ENCODE measurements around the gene KRTAP4-4. TPM values are rescaled to one million over a fixed set of nuclear protein-coding genes. Genes with fewer than 3 reads are reported as not detected.

The KRTAP4-4 gene
- total and polyA plus RNA-seq, 10 of the 15 experiments (the other 5 are each of a cell fraction or from before 2014, with no cell fraction given): not detected

- no peak for FAIRE-seq
These were observed 10.9 kb downstream of the KRTAP4-4 start, which contains the start of gene KRTAP4-5 for GRCh38 chr17:41149652-41149985. KRTAP4-5 (minus strand) TSS chr17:41149825; CDS start chr17:41149767, 58 bp downstream.

More at GRCh38 chr17:41149652-41149985, 10.9 kb downstream of the KRTAP4-4 start, which contains the start of gene KRTAP4-5:
- H3K4me3 ChIP-seq: no peak within 1 kb of the TSS
- H3K9me3 ChIP-seq (replicated peaks; ENCODE audit: control insufficient read depth, insufficient read depth, low read length): no peaks in the 10 kb centered on the region
- no peaks in the 10 kb centered on the region for H3K79me2 ChIP-seq (ENCODE audit: control insufficient read depth, insufficient read depth, low read length)
- no peaks in the 10 kb centered on the region for H4K20me1 ChIP-seq (ENCODE audit: control insufficient read depth, insufficient read depth)
- SMC1A ChIA-PET (ENCODE audit: uncharacterized antibody, unreplicated experiment): interaction anchor here (0.6 kb wide), 1 partner anchor 442 kb away, joined by 3 read pairs; no protein-coding TSS in a partner anchor
- no peaks in the 10 kb centered on the region for H3K27me3 ChIP-seq (replicated peaks in 1 of 2; ENCODE audit: control insufficient read depth in 2 of 2, insufficient read depth in 2 of 2, low read length in 1 of 2)
- H3K4me1 ChIP-seq (ENCODE audit: control insufficient read depth, insufficient read depth, low read length): no peaks in the 10 kb centered on the region
- DNase-seq (ENCODE audit: low read depth, low spot score): no peak
- H2AFZ ChIP-seq (ENCODE audit: control insufficient read depth, low read depth, low read length): no peak within 1 kb of the TSS
- CTCF ChIA-PET: no interaction called here
- TF ChIP-seq HSF1 (IDR thresholded peaks at IDR 0.05; ENCODE audit: low read depth, low read length): no peak
- TF ChIP-seq PBX3 (IDR thresholded peaks at IDR 0.05; ENCODE audit: insufficient replicate concordance, low read depth, low read length): no peak
- no peak for TF ChIP-seq BCL3 (IDR thresholded peaks at IDR 0.05; ENCODE audit: borderline replicate concordance, insufficient read depth, low read depth, low read length, poor library complexity, severe bottlenecking)
- TF ChIP-seq CHD4 (IDR thresholded peaks at IDR 0.05): no peak
- no peak for TF ChIP-seq RAD51 (IDR thresholded peaks at IDR 0.05)
- TF ChIP-seq IKZF1 (conservative IDR thresholded peaks at IDR 0.05): no peak
- no peak for TF ChIP-seq GABPA (IDR thresholded peaks at IDR 0.05; ENCODE audit: low read depth)
- TF ChIP-seq POLR2AphosphoS5 (IDR thresholded peaks at IDR 0.05; ENCODE audit: low read length): no peak
- TF ChIP-seq ZNF217 (IDR thresholded peaks at IDR 0.05): no peak
- no peak for TF ChIP-seq CEBPZ (IDR thresholded peaks at IDR 0.05; ENCODE audit: low read depth, low read length)
- TF ChIP-seq IRF3 (IDR thresholded peaks at IDR 0.05): no peak
- TF ChIP-seq IRF4 (IDR thresholded peaks at IDR 0.05; ENCODE audit: low read depth, low read length): no peak
- TF ChIP-seq SMC3 (IDR thresholded peaks at IDR 0.05; ENCODE audit: borderline replicate concordance, low read length): no peak
- POLR2A ChIA-PET: no interaction called here
- no peak within 1 kb of the TSS for H3K27ac ChIP-seq (ENCODE audit: control insufficient read depth, insufficient read depth)
- in situ Hi-C loops (cut with MboI): no loop called here
- BruUV-seq (replicated peaks): no TSS peak
- RAD21 ChIA-PET (ENCODE audit: unreplicated experiment): no interaction called here
- WGBS (ENCODE audit: insufficient coverage, insufficient replicate concordance, low lambda C conversion rate, missing lambda C conversion rate): 0% methylated on average over 2 of the region's 2 CpGs
- H3K9ac ChIP-seq (ENCODE audit: control insufficient read depth, insufficient read depth, low read length): no peak within 1 kb of the TSS
- no peaks in the 10 kb centered on the region for H3K36me3 ChIP-seq (ENCODE audit: control insufficient read depth in 2 of 2, insufficient read depth in 2 of 2, low read length in 1 of 2)
- ATAC-seq: no peak
- intact Hi-C loops (cut with micrococcal nuclease; ENCODE audit: unreplicated experiment): no loop called here
- no peak within 1 kb of the TSS for H3K4me2 ChIP-seq (ENCODE audit: control insufficient read depth, insufficient read depth)
